Body of pancreas (tissue), 4 donors: ENCODE data around the gene TFIP11.

ENCODE experiments used
- POLR2A ChIP-seq, 3 donors: fragments of 450-650 bp; IDR thresholded peaks; one replicate each; pipeline ENCODE4 v1.6.1; 2016; ENCODE audit warnings: antibody characterized with exemption in 3 of 3, mild to moderate bottlenecking in 2 of 3
- TF ChIP-seq, protein P1 (sequence below), 7 experiments: fragments of 450-650 bp in 4 of 7; fragments of 200-600 bp in 3 of 7; sonication (generic) in 3 of 7; IDR thresholded peaks; one replicate each; pipeline ENCODE4 v1.5.1; 2016 to 2019; ENCODE audit warnings: antibody characterized with exemption in 7 of 7

DNA sequence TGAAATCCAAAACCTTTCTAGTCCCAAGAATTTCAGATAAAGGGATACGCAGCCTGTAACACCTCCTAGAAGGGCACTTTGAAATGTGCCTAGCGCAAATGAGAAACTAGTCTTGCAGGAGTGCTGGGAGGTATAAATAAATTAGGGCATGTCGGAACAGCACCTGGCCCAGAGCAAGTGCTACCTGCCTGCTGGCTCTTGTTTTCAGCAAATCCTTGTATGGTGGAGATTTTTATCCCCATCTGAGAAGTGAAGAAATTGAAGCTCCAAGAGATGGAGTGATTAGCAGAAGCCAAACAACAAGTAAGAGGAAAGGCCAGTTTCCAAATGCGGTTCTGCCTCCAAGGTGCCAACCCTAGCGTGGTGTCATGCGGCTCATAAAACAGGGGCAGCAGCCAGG lies 36.7 kb upstream of the TFIP11 start:
- TF ChIP-seq, protein P1, sequence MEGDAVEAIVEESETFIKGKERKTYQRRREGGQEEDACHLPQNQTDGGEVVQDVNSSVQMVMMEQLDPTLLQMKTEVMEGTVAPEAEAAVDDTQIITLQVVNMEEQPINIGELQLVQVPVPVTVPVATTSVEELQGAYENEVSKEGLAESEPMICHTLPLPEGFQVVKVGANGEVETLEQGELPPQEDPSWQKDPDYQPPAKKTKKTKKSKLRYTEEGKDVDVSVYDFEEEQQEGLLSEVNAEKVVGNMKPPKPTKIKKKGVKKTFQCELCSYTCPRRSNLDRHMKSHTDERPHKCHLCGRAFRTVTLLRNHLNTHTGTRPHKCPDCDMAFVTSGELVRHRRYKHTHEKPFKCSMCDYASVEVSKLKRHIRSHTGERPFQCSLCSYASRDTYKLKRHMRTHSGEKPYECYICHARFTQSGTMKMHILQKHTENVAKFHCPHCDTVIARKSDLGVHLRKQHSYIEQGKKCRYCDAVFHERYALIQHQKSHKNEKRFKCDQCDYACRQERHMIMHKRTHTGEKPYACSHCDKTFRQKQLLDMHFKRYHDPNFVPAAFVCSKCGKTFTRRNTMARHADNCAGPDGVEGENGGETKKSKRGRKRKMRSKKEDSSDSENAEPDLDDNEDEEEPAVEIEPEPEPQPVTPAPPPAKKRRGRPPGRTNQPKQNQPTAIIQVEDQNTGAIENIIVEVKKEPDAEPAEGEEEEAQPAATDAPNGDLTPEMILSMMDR (IDR thresholded peaks at IDR 0.05), result no peak
- TF ChIP-seq POLR2A (IDR thresholded peaks at IDR 0.05), result no peak
